ENCODE measurements around the gene HNRNPUL1.

GRCh38 chr19:41327076-41327575 lies 63.0 kb downstream of the HNRNPUL1 start:
- TF ChIP-seq CTCF (IDR thresholded peaks at IDR 0.05) (no peak), POLR2A (IDR thresholded peaks at IDR 0.05) (no peak)
